GM19240 (cell line): ENCODE data around the gene MACROD2.

Source experiments
- DNase-seq: peaks from one replicate; pipeline ENCODE4 v3.0.0; 2011; ENCODE audit warnings: low spot score; ENCODE audit not compliant: insufficient read length

The MACROD2 gene

DNA sequence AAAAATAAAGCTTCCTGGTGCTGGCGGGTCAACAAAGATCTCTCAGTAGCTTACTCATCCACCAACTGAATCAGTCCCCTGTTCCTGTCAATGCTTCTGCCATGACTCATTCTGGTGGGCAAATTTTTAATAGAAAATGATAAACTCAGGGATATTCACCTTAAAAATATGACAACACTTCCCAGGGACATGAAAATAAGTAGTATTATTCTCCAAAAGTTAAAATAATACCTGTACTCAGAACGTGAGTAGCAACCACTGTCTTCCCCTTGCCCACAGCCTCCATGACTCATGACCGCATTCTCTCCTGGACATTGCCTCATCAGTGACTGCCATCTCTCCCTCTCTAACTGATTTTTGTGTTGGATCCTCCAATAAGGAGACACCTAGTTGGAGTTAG lies 2025.7 kb downstream of the MACROD2 start:
- DNase-seq: no peak

DNA sequence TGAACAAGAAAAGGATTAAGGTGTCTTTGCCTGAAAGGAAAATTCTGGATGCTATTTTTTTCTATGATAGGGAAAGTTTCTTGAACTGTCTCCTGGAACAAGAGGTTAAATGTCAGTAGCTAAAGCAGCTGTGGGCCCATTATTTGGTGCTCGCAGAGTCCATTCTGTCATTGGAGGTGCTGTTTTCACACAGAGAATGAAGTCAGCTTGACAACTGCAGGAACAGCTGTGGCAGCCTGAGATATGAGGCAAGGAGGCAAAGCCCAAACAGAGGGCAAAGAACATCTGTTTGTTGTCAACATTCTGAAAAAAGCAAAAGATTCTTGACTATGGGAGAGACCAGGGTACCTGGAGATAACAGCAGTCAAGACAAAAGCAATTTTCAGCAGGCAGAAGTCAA lies 2029.8 kb downstream of the MACROD2 start:
- DNase-seq: no peak

DNA sequence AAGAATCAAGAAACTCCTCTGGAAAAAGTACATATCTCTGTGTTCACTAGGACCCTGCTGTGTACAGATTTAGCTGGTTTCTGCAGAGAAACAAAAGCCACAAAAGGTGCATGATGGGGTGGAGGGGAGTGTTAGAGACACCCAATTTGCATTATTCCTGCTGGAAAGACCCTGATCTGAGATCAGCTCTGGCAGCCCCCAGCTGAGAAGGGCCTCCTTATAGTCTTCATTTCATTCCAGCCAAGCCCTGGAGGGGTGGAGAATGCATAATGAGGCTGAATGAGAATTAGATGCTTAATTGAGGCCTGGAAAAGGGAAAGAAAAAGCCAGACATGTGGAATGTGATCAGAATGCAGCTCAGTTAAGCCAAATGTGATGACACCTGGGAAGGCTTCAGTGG lies 2032.4 kb downstream of the MACROD2 start:
- no peak for DNase-seq

DNA sequence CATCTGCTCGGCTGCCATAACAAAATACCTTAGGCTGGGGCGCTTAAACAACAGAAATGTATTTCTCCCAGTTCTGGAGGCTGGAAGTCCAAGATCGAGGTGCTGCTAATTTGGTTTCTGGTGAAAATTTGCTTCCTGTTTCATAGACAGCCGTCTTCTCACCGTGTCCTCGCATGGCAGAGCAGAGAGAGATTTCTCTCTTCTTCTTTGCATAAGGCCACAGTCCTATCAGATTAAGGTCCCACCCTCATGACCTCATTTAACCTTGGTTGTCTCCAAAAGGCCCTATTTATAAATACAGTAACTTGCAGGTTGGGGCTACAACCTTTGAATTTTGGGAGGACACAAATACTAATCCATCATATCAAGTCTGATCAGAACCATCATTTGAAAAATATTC lies 2033.6 kb downstream of the MACROD2 start:
- DNase-seq: no peak

DNA sequence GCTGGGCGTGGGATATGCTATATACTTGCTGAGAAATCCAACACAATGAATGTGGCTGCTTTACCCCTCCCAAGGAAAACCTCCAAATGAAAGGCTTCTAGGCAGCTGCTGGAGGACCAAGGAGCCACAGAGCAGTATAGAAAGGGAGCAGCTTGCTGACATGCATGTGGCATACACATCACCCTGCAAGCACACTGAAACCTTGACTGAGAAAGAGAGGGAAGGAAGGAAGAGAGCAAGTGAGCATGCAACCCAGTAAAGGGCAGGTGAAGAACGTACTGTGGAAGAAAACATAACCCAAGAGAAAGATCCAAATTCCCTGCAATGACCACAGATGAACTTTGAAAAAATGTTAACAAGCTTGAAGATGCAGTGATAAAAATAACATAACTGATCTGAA lies 2034.9 kb downstream of the MACROD2 start:
- no peak for DNase-seq

DNA sequence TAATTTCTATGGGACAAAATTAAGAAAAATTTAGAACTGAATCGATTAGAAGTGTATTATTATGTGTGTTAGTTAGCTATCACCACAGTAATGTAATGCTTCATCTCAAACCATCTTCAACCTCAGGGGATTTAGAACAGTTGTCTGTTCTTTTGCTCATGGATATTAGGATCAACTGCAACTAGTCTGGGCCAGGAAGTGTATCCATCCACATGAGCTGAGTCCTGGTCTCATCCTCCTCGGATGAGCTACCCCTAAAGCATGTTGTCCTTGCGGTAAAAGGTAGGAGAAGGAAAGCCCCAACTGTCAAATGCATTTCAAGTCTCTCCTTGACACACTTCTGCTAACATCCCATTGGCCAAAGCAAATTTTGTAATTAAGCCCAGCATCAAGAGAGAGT lies 2040.3 kb downstream of the MACROD2 start:
- no peak for DNase-seq

DNA sequence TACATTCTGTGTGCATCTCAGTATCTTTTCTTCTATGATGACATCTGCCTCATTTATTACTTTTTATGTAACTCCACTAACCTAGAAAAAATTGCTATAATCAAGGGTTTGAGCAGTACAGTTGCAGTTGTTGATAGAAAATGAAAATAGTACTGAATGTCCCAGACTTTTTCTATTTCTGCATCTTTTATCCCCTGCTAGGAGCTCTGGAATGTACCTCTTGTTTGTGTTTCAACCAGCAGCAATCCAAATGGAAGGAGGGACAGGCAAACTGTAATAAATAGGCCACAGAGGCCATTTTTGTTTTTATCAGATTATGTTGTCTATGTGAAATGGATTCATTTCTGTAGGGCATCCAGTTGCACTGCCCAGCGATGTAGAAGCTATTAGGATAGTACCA lies 2041.0 kb downstream of the MACROD2 start:
- no peak for DNase-seq

DNA sequence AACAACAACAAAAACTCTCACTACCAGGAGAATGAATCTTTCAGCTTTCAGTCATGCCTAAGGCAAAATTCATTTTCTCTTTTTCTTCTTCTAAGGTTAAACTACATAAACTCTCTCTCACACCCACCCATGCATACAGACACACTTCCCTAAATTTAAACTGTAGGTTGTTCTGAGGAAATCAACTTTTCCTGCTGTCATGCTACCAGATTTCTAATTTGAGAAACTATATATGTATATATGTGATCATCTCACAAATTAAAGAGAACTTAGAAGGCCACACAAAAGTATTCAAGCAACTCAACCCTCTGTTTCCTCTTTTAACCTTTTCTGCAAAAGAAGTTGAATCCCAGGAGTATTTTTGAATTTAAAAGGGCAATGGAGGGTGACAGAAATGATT lies 2045.4 kb downstream of the MACROD2 start:
- no peak for DNase-seq

DNA sequence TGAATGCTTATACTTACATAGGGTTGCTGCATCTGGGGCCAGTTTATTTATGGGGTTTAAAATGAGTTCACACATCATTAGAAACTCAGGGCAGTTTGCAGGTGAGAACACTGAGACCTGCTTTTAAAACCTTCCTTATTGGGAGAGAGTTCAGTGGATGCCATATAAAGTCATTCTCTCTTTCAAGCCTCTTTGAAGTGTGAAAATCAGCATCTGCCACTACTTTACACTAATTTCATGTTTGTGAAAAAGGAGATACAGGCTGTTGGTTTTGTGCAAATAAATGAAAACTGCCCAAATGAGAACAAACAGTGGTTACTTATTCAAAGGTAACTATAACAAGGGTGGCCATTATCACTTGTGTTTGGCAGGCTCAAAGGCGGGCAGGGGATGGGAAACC lies 2047.4 kb downstream of the MACROD2 start:
- no peak for DNase-seq

DNA sequence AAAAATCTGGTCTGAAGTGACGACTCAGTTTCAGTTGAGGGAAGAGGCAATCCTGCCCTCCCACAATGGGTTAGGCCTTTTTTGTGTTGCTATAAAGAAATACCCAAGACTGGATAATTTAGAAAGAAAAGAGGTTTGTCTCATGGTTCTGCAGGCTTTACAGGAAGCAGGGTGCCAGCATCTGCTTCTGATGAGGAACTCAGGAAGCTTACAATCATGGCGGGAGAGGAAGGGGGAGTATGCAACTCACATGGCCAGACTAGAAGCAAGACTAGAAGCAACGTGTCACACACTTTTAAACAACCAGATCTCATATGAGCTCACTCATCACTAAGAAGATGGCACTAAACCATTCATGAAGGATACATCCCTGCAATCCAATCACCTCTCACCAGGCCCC lies 2048.6 kb downstream of the MACROD2 start:
- DNase-seq: no peak

DNA sequence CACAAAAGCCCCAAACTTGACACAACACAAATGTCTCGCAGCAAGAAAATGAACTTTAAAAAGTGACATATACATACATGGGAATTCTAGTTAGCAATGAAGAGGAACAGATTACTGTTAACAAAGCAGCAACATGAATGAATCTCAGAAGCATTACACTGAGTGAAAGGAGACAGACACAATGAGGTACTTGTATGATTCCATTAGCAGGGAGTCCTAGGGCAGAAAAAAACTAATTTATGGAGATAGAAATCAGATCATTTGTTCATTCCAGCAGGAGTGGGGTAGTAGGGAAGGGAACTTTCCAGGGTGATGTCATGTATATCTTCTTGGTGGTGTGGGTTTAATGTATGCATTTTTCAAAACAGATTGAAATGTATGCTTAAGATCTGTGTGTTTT lies 2053.6 kb downstream of the MACROD2 start:
- DNase-seq: no peak

DNA sequence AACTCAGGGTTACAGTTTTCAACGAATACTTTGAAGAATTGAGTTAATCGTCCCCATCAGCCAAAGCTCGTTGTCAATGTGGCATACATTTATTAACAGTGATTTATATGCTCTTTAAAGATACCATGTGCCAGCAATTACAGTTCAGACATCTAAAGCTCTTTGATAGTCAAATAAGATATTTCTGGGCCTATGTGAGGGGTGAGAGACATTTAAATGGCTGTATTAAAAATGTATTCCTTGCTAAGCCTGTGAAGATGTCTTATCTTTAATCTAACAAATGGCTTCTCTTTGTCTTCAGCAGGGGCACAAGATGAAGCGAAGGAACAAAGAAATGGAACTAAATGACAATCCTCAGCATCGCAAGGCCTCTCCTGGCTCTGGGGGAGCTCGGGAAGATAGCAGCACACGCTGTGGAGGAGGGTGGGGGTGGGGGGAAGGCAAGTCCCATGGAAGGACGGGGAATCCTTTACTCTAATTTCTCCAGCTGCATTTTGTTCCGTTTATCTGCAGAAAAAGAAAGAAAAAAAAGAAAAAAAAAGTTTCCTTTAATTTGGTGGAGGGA lies 2054.3 kb downstream of the MACROD2 start:
- no peak for DNase-seq

DNA sequence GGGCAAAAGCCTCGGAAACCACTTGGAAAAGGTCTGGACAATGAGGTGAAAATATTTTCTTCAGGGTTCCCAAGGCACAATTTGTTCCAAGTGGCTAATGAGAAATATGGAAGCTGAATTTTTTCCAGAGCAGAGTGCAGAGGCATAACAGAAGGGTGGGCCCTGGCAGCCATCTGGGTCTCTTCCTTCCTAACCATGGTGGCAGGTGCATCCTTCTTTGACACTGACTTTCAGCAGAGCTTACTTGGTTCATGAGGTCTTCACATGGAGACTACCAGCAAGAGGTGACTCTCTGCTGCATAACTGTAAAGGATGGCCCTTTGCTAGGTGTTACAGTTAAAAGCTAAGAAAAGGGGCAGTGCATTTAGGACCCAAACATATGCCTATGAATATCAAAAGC lies 2055.1 kb downstream of the MACROD2 start:
- DNase-seq: no peak

DNA sequence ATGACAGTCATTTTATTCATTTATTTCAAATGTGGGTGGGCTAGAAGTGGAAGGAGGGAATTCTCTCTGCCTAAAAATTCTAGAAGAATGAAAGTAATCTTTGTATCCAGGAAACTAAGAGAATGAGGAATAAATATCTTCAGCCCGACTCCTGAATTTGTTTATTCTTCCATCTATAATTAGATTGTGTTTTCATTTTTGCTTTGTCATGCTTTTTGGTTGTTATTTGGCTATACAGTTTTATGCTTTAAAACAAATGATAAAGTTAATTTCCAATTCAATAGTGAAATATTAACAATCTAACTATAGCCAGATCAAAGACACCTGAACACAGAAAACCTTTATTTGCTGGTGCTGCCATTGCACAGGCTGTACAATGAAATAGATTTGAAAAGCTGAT lies 2056.7 kb downstream of the MACROD2 start:
- DNase-seq: no peak

DNA sequence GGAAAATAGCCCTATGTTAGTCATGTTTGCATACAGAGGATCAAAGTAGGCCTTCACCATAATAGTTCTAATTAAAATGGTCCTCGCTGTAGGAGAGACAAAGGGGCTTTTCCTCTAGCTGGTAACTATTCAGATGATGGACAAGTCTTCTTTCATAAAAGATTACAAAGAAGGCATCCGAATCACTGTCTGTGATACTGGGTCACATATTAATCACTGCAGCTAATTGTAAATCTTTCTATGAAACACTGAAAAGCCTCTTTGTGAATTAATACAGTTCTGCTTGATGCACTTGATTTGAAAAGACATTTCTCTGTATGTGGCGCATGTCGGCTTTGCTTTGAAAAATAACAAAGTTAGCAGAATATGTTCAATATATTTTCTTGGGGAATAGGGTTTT lies 2057.1 kb downstream of the MACROD2 start:
- DNase-seq: no peak

DNA sequence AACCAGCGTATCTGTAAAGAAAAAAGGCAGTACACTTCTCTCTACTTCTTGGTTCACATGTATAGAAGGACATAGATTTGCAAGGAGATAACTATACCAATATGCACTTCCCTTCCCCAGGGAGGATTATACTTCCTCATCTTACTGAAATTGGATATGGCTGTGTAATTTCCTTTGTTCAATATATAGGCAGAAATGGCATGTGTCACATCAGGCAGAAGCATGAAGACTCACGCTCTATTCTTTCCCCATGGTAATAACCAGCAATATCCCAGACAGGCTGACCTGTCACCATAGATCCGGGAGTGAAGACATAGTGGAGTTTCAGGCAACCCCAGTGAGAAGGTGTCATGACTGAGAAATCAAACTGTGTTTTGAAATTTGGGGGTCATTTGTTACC lies 2059.7 kb downstream of the MACROD2 start:
- DNase-seq: no peak

DNA sequence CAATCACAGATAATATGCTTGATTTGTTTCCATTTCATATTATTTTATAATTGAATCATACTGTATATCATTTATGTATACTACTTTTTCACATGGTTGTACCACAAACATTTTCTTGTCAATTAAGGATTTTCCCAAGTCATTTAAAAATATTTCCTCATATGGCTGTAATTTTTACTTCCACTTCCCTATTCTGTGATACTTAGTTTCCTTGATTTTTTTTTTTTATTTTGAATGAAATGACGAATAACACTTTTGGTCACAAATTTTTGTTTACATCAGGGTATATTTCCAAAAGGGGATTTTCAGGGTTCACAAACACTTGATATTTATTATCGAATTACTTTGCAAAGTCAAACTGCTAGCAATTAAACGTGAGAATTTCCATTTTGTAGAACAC lies 2062.3 kb downstream of the MACROD2 start:
- DNase-seq: no peak

DNA sequence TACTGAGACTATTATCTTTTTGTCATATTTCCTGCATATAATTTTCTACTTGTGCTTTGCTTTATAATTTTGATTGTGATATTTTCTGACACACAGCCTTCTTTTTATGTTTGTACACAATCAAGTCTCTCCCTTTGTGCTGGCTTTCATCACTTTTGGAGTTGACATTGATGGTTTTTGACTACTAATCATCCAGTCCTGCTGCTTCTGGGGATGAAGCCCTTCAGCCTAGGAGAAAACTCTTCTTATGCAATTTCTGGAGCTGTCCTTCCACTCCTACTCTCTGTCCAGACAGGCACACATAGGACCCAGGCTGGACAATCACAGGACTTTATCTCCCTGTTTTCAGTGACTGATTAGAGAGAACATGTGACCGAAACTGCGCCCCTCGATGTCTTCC lies 2063.0 kb downstream of the MACROD2 start:
- no peak for DNase-seq

DNA sequence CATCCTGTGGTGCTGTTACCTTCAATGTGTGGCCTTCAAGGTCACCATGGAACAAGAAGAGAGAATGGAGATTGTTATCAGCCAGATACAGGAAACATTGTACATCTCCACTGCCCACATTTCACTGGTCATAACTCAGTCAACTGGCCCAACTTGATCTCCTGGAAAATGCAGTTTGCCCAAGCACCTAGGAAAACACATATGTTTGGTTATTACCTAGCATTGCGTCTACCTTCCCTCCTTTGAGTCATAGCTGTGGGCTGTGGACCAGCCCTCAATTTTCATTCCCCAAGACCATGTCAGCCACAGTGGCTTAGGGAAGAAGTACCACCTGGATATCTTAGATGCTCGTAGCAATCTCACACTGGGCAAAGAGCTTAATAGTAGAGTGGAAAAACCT lies 2064.5 kb downstream of the MACROD2 start:
- no peak for DNase-seq

DNA sequence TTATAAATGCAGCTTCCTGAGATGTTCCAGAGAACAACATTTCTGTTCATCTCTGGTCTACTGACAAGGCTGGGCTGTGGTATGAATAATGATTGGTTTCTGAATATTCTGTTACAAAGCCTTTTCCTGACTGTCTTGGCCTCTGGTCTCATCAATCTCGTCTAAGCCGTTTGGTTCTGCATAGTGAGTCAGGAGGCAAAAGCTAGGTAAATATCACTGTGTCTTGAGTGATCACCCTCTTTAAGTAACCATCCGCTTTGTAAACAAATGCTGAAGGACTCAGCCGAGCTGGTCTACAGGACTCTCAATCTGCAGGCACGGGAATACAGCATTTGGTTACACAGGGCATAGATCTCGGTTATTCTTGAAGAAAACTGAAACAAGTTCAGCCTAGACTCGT lies 2066.0 kb downstream of the MACROD2 start:
- DNase-seq: no peak

DNA sequence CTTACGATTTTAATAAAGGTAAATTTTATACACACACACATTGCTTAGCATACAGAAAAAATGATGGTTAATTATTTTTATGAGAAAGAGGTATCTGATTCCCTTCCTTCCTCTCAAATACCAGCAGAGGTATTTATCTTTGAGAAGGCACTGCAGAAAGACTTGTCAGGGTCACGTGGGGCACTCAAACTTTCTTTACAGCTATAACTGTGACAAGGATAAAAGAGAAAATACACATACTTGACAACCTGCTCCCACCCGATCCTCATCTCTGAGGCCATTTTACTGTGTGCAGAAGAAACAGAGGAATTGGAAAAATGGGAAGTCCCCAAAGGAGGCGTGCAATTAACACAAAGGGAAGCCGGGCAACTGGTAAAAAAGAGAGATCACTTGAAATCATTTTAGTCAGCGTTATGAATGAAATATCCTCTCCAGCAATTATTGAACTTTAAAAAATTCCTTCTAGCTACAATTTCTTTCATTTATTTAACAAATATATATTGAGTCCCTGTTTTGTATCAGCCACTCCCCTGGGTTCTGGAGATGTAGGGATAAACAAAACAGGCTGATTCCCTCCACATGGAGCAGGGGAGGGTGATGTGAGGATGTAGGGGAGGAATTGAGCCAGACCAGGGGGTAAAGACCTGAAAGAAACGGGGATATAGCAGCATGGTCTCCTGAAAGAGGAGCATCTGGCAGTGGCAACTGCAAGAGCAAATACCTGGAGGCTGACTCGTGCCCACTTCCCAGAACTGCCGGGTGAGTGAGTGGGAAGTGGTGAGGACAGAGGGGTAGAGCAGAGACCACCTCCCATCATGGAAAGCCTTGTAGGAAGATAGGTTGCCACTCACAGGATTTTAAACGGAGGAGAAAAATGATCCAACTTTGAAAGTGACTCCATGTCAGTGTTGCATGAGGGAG lies 2067.6 kb downstream of the MACROD2 start:
- DNase-seq: no peak

DNA sequence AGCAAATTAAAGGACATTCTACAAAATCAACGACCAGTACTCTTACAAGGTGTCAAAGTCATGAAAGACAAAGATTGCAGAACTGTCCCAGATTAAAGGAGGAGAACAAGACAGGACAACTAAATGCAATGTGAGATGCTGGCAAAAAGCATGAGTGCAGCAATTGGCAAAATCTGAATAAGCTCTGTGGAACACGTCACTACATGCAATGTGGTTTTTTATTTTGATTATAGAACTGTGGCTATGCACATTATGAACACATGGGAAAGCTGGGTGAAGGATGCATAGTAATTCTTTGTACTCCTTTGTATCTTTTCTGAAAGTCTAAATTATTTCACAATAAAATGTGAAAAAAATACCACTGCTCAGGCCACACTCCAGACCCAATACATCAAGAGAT lies 2068.6 kb downstream of the MACROD2 start:
- no peak for DNase-seq

DNA sequence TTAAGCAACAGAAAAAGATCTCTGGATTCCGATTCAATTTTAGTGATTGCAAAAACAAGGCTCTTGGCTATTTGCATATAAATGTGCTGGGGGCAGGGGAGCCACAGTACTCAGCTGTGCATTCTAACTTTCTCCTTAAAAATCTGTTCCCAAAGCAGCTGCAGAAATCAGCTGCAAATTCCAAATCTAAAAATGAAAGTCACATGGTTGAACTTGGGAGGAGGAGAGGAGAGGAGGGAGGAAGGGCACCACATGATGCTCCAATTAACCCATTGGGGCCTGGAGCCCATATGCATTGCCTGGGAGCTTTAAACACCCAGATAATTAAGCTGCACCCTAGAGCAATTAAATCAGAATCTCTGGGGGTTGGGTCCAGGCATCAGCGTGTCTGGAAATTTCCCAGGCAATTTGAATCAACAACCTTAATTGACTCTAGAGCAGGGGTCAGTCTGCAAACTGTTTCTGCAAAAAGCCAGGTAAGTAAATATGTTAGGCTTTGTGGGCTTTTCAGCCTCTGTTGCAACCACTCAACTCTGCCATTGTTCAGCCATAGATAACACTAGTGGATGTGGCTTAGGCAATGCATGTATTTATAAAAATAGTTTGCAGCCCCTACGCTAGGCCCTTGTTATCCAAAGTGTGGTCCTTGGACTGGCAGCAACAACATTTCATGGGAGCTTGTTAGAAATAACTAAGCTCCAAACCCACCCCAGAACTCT lies 2069.8 kb downstream of the MACROD2 start:
- DNase-seq: no peak
